ENCODE measurements around the gene PMEL.

- no peak for TF ChIP-seq CHD1 (IDR thresholded peaks at IDR 0.05; ENCODE audit: low read depth, low read length)
- no peak for TF ChIP-seq SMC3 (IDR thresholded peaks at IDR 0.05; ENCODE audit: low read depth, low read length)
- TF ChIP-seq RAD21 (IDR thresholded peaks at IDR 0.05; ENCODE audit: low read length): no peak
- no peak for TF ChIP-seq POLR2A (IDR thresholded peaks at IDR 0.05; ENCODE audit: low read depth, low read length)
- no peak for TF ChIP-seq CTCF (conservative IDR thresholded peaks at IDR 0.05; ENCODE audit: low read depth, low read length)
- no peak for TF ChIP-seq RFX5 (IDR thresholded peaks at IDR 0.05; ENCODE audit: low read depth, low read length)
- no peak for TF ChIP-seq MAFK (IDR thresholded peaks at IDR 0.05; ENCODE audit: low read depth, low read length)
- TF ChIP-seq MXI1 (IDR thresholded peaks at IDR 0.05; ENCODE audit: borderline replicate concordance, low read depth, low read length): no peak
- TF ChIP-seq CEBPB (IDR thresholded peaks at IDR 0.05; ENCODE audit: low read depth, low read length): no peak
- TF ChIP-seq RCOR1 (IDR thresholded peaks at IDR 0.05; ENCODE audit: insufficient replicate concordance, low read length): no peak
- no peak for TF ChIP-seq ELK1 (IDR thresholded peaks at IDR 0.05; ENCODE audit: borderline replicate concordance, low read depth, low read length)
These were observed 48.4 kb upstream of the PMEL start for GRCh38 chr12:56014205-56014604.

Data from IMR-90 (cell line).